IMR-90 (cell line): ENCODE measurements around the gene SYNGR4. TPM values are rescaled to one million over a fixed set of nuclear protein-coding genes. Genes with fewer than 3 reads are reported as not detected.

Experiments used
- ATAC-seq: fragments of 200-7000 bp; cut with Tn5 transposase; 2 replicates; pipeline ENCODE4 v1.9.1; 2020; ENCODE audit warnings: low read depth, mild to moderate bottlenecking, moderate library complexity
- BruUV-seq: library from RNA; stranded (reverse); fragments of 400-500 nt; replicated peaks from 2 replicates; lab custom pipeline; 2021; lab: Mats Ljungman, UMichigan
- CTCF ChIA-PET: fragments of 300-600 bp; formaldehyde crosslinking; extraction: SDS; loops from one replicate; lab custom pipeline; 2021; ENCODE audit warnings: antibody characterized with exemption; lab: Yijun Ruan, JAX
- POLR2A ChIA-PET: fragments of 300-600 bp; sonication (Branson Sonifier 250); formaldehyde crosslinking; loops from one replicate; lab custom pipeline; 2022; ENCODE audit warnings: antibody characterized with exemption; ENCODE audit not compliant: unreplicated experiment; lab: Charles Lee
- DNase-seq: peaks from one replicate; pipeline ENCODE4 v3.0.0; 2013
- H2AFZ ChIP-seq: replicated peaks from 2 replicates; pipeline ENCODE3; 2013; ENCODE audit warnings: low read length, mild to moderate bottlenecking; ENCODE audit not compliant: poor library complexity
- H2AK5ac ChIP-seq: 2 replicates; pipeline ENCODE4 v1.6.1; 2013; ENCODE audit warnings: low read depth, low read length, inconsistent platforms
- H2AK9ac ChIP-seq: replicated peaks from 2 replicates; pipeline ENCODE3; 2013; ENCODE audit warnings: mild to moderate bottlenecking, low read depth, low read length, moderate library complexity; ENCODE audit not compliant: poor library complexity
- H2BK120ac ChIP-seq: 2 replicates; pipeline ENCODE4 v1.6.1; 2013; ENCODE audit warnings: low read depth, low read length, inconsistent platforms
- H2BK15ac ChIP-seq: 3 replicates; pipeline ENCODE4 v1.6.1; 2013; ENCODE audit warnings: low read depth, low read length, inconsistent platforms
- H2BK20ac ChIP-seq: 2 replicates; pipeline ENCODE4 v1.6.1; 2013; ENCODE audit warnings: low read depth, mild to moderate bottlenecking, inconsistent platforms, low read length, moderate library complexity
- H2BK5ac ChIP-seq: 2 replicates; pipeline ENCODE4 v1.6.1; 2013; ENCODE audit warnings: mild to moderate bottlenecking, low read depth, low read length, inconsistent platforms; ENCODE audit not compliant: poor library complexity, severe bottlenecking
- H3K14ac ChIP-seq: replicated peaks from 2 replicates; pipeline ENCODE4 v1.6.1; 2013; ENCODE audit warnings: low read depth, low read length, inconsistent platforms
- H3K18ac ChIP-seq: 2 replicates; pipeline ENCODE4 v1.6.1; 2013; ENCODE audit warnings: low read depth, low read length, control low read depth
- H3K23ac ChIP-seq: 2 replicates; pipeline ENCODE4 v1.6.1; 2013; ENCODE audit warnings: low read depth, low read length, inconsistent platforms
- H3K27ac ChIP-seq: 2 replicates; pipeline ENCODE4 v1.5.1; 2013; ENCODE audit warnings: mild to moderate bottlenecking, control low read depth, low read length; ENCODE audit not compliant: insufficient read depth
- H3K27me3 ChIP-seq: 2 replicates; pipeline ENCODE4 v1.6.1; 2013; ENCODE audit warnings: low read length; ENCODE audit not compliant: control insufficient read depth, insufficient read depth
- H3K36me3 ChIP-seq: 2 replicates; pipeline ENCODE4 v1.6.1; 2013; ENCODE audit warnings: low read length, mixed read lengths; ENCODE audit not compliant: control insufficient read depth, insufficient read depth
- H3K4ac ChIP-seq: 2 replicates; pipeline ENCODE4 v1.6.1; 2013; ENCODE audit warnings: low read depth, low read length, inconsistent platforms
- H3K4me1 ChIP-seq: 2 replicates; pipeline ENCODE4 v1.6.1; 2013; ENCODE audit warnings: low read length, mixed read lengths; ENCODE audit not compliant: control insufficient read depth, insufficient read depth
- H3K4me2 ChIP-seq: 2 replicates; pipeline ENCODE4 v1.6.1; 2013; ENCODE audit warnings: low read depth, mild to moderate bottlenecking, control low read depth, low read length, moderate library complexity
- H3K4me3 ChIP-seq: 2 replicates; pipeline ENCODE4 v1.5.1; 2013; ENCODE audit warnings: low read depth, mild to moderate bottlenecking, control low read depth, low read length, moderate library complexity; ENCODE audit not compliant: insufficient read depth
- H3K56ac ChIP-seq: 2 replicates; pipeline ENCODE4 v1.6.1; 2013; ENCODE audit warnings: low read length, inconsistent platforms; ENCODE audit not compliant: insufficient read depth; ENCODE audit errors: extremely low read depth
- H3K79me1 ChIP-seq, 2 experiments: 2 replicates each; pipeline ENCODE4 v1.6.1; 2013; ENCODE audit warnings: low read length in 2 of 2, inconsistent platforms in 1 of 2, low read depth in 1 of 2
- H3K9ac ChIP-seq: 2 replicates; pipeline ENCODE4 v1.6.1; 2013; ENCODE audit warnings: low read depth, low read length, control low read depth
- H3K9me1 ChIP-seq: 2 replicates; pipeline ENCODE4 v1.6.1; 2013; ENCODE audit warnings: low read length, inconsistent platforms; ENCODE audit not compliant: insufficient read depth
- H3K9me3 ChIP-seq: 2 replicates; pipeline ENCODE4 v1.6.1; 2013; ENCODE audit warnings: low read length; ENCODE audit not compliant: control insufficient read depth, insufficient read depth
- H4K20me1 ChIP-seq: 2 replicates; pipeline ENCODE4 v1.6.1; 2013; ENCODE audit warnings: low read length, inconsistent platforms; ENCODE audit not compliant: insufficient read depth
- H4K5ac ChIP-seq: 2 replicates; pipeline ENCODE4 v1.6.1; 2013; ENCODE audit warnings: mild to moderate bottlenecking, low read depth, low read length, control low read depth
- H4K8ac ChIP-seq, 2 experiments: 2 replicates each; pipeline ENCODE4 v1.6.1; 2013; ENCODE audit warnings: low read depth in 2 of 2, low read length in 2 of 2, control low read depth in 1 of 2, inconsistent platforms in 1 of 2
- H4K91ac ChIP-seq: 2 replicates; pipeline ENCODE4 v1.6.1; 2013; ENCODE audit warnings: low read depth, low read length, inconsistent platforms; ENCODE audit not compliant: insufficient read depth
- BHLHE40 ChIP-seq: fragments of 150-350 bp; IDR thresholded peaks from 2 replicates; pipeline ENCODE4 v1.6.1; 2016; ENCODE audit warnings: mild to moderate bottlenecking, low read depth, low read length
- CEBPB ChIP-seq: IDR thresholded peaks from 2 replicates; pipeline ENCODE4 v1.6.1; 2012; ENCODE audit warnings: low read depth, low read length, improper control_type of control experiment
- CHD1 ChIP-seq: IDR thresholded peaks from 2 replicates; pipeline ENCODE4 v1.6.1; 2012; ENCODE audit warnings: low read depth, low read length, improper control_type of control experiment
- CTCF ChIP-seq: conservative IDR thresholded peaks from 2 replicates; pipeline ENCODE4 v1.5.1; 2012; ENCODE audit warnings: mild to moderate bottlenecking, low read depth, low read length, improper control_type of control experiment
- ELK1 ChIP-seq: fragments of 150-350 bp; IDR thresholded peaks from 2 replicates; pipeline ENCODE4 v1.6.1; 2016; ENCODE audit warnings: low read depth, mild to moderate bottlenecking, low read length, moderate library complexity, borderline replicate concordance
- MAFK ChIP-seq: IDR thresholded peaks from 2 replicates; pipeline ENCODE4 v1.6.1; 2012; ENCODE audit warnings: low read depth, low read length, improper control_type of control experiment
- MAZ ChIP-seq: IDR thresholded peaks from 2 replicates; pipeline ENCODE4 v1.6.1; 2012; ENCODE audit warnings: low read depth, mild to moderate bottlenecking, low read length, improper control_type of control experiment, moderate library complexity, borderline replicate concordance
- MXI1 ChIP-seq: IDR thresholded peaks from 2 replicates; pipeline ENCODE4 v1.6.1; 2012; ENCODE audit warnings: low read depth, mild to moderate bottlenecking, low read length, moderate library complexity, borderline replicate concordance
- NFE2L2 ChIP-seq: fragments of 150-350 bp; IDR thresholded peaks from 2 replicates; pipeline ENCODE4 v1.6.1; 2016; ENCODE audit warnings: low read depth, mild to moderate bottlenecking, low read length
- POLR2A ChIP-seq: IDR thresholded peaks from 2 replicates; pipeline ENCODE4 v1.6.1; 2012; ENCODE audit warnings: mild to moderate bottlenecking, low read depth, low read length
- RFX5 ChIP-seq: IDR thresholded peaks from 2 replicates; pipeline ENCODE4 v1.8.0; 2012; ENCODE audit warnings: low read depth, mild to moderate bottlenecking, low read length, moderate library complexity
- SMC3 ChIP-seq: fragments of 150-350 bp; IDR thresholded peaks from 2 replicates; pipeline ENCODE4 v1.6.1; 2016; ENCODE audit warnings: low read depth, mild to moderate bottlenecking, antibody characterized with exemption, low read length, moderate library complexity
- USF2 ChIP-seq: fragments of 150-350 bp; IDR thresholded peaks from 2 replicates; pipeline ENCODE4 v1.6.1; 2017; ENCODE audit warnings: mild to moderate bottlenecking, antibody characterized with exemption, low read length, low read depth
- WGBS, 2 experiments: methylation state at CpG; one replicate each; pipeline versions ENCODE4 v1.1.5 to v1.1.7; 2013; ENCODE audit warnings: missing lambda C conversion rate in 2 of 2; ENCODE audit not compliant: insufficient read length in 1 of 2; ENCODE audit errors: extremely low coverage in 2 of 2; 5-methylcytosine and 5-hydroxymethylcytosine counted together
- dilution Hi-C: fragments of 300-500 bp; cut with HindIII; formaldehyde crosslinking; loops from one replicate; pipeline ENCODE4 v1.14.3; 2018; ENCODE audit warnings: low sequenced_read_pairs; ENCODE audit not compliant: unreplicated experiment
- in situ Hi-C: fragments of 300-500 bp; cut with MboI; formaldehyde crosslinking; loops from 3 replicates; pipeline ENCODE4 v1.14.3; 2019; ENCODE audit warnings: low sequenced_read_pairs, inconsistent platforms, mixed read lengths
- intact Hi-C: fragments of 100-400 bp; cut with micrococcal nuclease; formaldehyde crosslinking; loops from 2 replicates; pipeline ENCODE4 v1.10.0; 2022
- polyA plus RNA-seq, 3 experiments: library from polyadenylated mRNA; depleted of rRNA; stranded (reverse); fragments of >200 nt; gene quantifications; 2 replicates each; pipeline ENCODE4 v1.2.3, GENCODE V29; 2012; ENCODE audit warnings: low replicate concordance in 1 of 3
- total RNA-seq: library from RNA; depleted of rRNA; stranded (reverse); fragments of >200 nt; gene quantifications from 2 replicates; pipeline ENCODE4 v1.2.3, GENCODE V29; 2012

The SYNGR4 gene
- total and polyA plus RNA-seq, 2 of the 4 experiments (the other 2 are of a cell fraction): not detected

- no peak for TF ChIP-seq NFE2L2
Measured at GRCh38 chr19:48413879-48414587, 49.9 kb downstream of the SYNGR4 start (continued).

- Histone ChIP-seq H3K18ac (no peak overlapping the region), H3K36me3 (no peaks in the 10 kb centered on the region), H3K79me1 (no peaks in the 10 kb centered on the region; a peak in 1 of 4 replicates), H3K27me3 (peaks cover 4% of the 10 kb centered on the region; the same call in 1 of the 2 replicates), H3K9me1 (peaks cover 4% of the 10 kb centered on the region; the same call in 1 of the 2 replicates), H3K9me3 (no peaks in the 10 kb centered on the region; the same call in 1 of the 2 replicates), H2BK15ac (no peak overlapping the region), H2AK5ac (peak overlapping the region; percentile 50; the same call in 1 of the 2 replicates), H3K4me3 (no peak overlapping the region), H3K4ac (no peak overlapping the region), H3K56ac (no peak overlapping the region), H3K23ac (no peak overlapping the region), H3K4me1 (peaks cover 7% of the 10 kb centered on the region), H2BK120ac (no peak overlapping the region), H2BK20ac (no peak overlapping the region), H2AFZ (peak overlapping the region; percentile 85), H3K4me2 (no peak overlapping the region; the same call in 1 of the 2 replicates), H4K5ac (no peak overlapping the region), H3K27ac (no peak overlapping the region), H2AK9ac (peak overlapping the region; percentile 55), H4K91ac (no peak overlapping the region), H2BK5ac (no peak overlapping the region), H3K9ac (no peak overlapping the region), H4K20me1 (no peaks in the 10 kb centered on the region), H4K8ac (no peak overlapping the region), H3K14ac (no peak overlapping the region)
- DNase-seq (peak; percentile 36), ATAC-seq (peak; percentile 69)
- intact Hi-C loops (no loop called here), dilution Hi-C loops (no loop called here), in situ Hi-C loops (no loop called here)
- POLR2A ChIA-PET: no interaction called here
- CTCF ChIA-PET: no interaction called here
- BruUV-seq: no TSS peak
- 28% methylated on average over 5 of the region's 14 CpGs; no CpG with 5 or more reads in 1 of the 2 experiments for WGBS, 2 experiments
- TF ChIP-seq POLR2A (no peak), BHLHE40 (no peak), CTCF (no peak), CEBPB (no peak), ELK1 (no peak), MXI1 (no peak), MAZ (no peak), CHD1 (no peak), RFX5 (no peak), MAFK (no peak), USF2 (no peak), SMC3 (no peak)
Measured at GRCh38 chr19:48415395-48415794, 51.2 kb downstream of the SYNGR4 start.
